Hepatocyte (in vitro differentiated cells): ENCODE results near the gene ZCCHC3.

ENCODE experiments used
- EZH2 ChIP-seq: fragments of 200-600 bp; sonication (generic); IDR thresholded peaks from 2 replicates; pipeline ENCODE4 v1.6.1; 2016; ENCODE audit warnings: antibody characterized with exemption, mild to moderate bottlenecking, borderline replicate concordance
- EZH2phosphoT487 ChIP-seq: fragments of 200-600 bp; sonication (generic); IDR thresholded peaks from one replicate; pipeline ENCODE4 v1.6.1; 2018; ENCODE audit warnings: antibody characterized with exemption, mild to moderate bottlenecking, low read depth, moderate library complexity; ENCODE audit not compliant: unreplicated experiment, severe bottlenecking
- TF ChIP-seq, protein P1 (sequence below): fragments of 200-600 bp; sonication (generic); IDR thresholded peaks from 2 replicates; pipeline ENCODE4 v1.5.1; 2016; ENCODE audit warnings: antibody characterized with exemption, mild to moderate bottlenecking; ENCODE audit not compliant: poor library complexity

DNA sequence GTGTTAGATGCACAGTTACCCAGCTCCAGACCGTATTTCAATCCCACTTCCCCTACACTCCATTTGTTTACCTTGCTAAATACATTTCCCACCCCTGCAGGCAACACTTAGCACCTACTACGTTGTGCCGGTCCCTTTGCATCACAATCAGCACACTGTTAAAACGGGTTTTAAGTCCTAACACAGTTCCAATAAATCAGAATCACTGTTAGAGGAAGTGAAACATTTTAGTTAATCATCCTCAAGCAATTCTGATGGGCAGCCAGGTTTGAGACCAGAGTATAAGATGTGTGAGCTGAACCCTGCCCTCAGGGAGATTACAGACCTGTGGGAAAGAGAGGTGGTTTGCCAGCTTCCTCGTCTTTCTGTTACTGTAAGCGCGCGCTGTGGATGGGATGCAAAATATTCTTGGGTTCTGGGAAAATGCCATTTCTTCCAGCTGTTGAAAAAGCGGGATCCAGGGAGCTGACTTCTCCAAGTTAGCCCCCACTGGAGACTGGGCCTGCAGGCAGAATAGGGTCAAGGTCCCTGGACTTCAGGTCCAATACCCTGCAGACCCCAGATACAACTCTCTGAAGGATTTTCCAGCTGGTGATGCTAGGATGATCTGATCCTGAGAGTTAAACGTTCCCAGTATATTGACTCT is 3.1 kb downstream of the ZCCHC3 start:
- TF ChIP-seq, protein P1, sequence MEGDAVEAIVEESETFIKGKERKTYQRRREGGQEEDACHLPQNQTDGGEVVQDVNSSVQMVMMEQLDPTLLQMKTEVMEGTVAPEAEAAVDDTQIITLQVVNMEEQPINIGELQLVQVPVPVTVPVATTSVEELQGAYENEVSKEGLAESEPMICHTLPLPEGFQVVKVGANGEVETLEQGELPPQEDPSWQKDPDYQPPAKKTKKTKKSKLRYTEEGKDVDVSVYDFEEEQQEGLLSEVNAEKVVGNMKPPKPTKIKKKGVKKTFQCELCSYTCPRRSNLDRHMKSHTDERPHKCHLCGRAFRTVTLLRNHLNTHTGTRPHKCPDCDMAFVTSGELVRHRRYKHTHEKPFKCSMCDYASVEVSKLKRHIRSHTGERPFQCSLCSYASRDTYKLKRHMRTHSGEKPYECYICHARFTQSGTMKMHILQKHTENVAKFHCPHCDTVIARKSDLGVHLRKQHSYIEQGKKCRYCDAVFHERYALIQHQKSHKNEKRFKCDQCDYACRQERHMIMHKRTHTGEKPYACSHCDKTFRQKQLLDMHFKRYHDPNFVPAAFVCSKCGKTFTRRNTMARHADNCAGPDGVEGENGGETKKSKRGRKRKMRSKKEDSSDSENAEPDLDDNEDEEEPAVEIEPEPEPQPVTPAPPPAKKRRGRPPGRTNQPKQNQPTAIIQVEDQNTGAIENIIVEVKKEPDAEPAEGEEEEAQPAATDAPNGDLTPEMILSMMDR: no peak
- TF ChIP-seq EZH2: no peak
- TF ChIP-seq EZH2phosphoT487: no peak
